Caco-2 (cell line): ENCODE data around the gene TUBAL3. TPM values are rescaled to one million over a fixed set of nuclear protein-coding genes. Genes with fewer than 3 reads are reported as not detected.

ENCODE experiments used
- BruUV-seq: library from RNA; stranded (reverse); fragments of 400-500 nt; replicated peaks from 2 replicates; lab custom pipeline; 2021; lab: Mats Ljungman, UMichigan
- CTCF ChIA-PET: fragments of 300-600 bp; sonication (Branson Sonifier 250); formaldehyde crosslinking; loops from one replicate; lab custom pipeline; 2022; ENCODE audit warnings: antibody characterized with exemption; lab: Charles Lee
- POLR2A ChIA-PET: fragments of 300-600 bp; sonication (Branson Sonifier 250); formaldehyde crosslinking; loops from one replicate; lab custom pipeline; 2022; ENCODE audit warnings: antibody characterized with exemption; lab: Charles Lee
- DNase-seq, 2 experiments: peaks; one replicate each; pipeline versions ENCODE4 v3.0.0 to v3.0.0-alpha.2; 2020 to 2022
- H3K27me3 ChIP-seq: replicated peaks from 2 replicates; pipeline ENCODE4 v1.6.0; 2011; ENCODE audit warnings: low read length; ENCODE audit not compliant: control insufficient read depth, insufficient read depth
- H3K36me3 ChIP-seq: 2 replicates; pipeline ENCODE4 v1.5.1; 2011; ENCODE audit warnings: low read length; ENCODE audit not compliant: control insufficient read depth, insufficient read depth
- H3K4me1 ChIP-seq: fragments of 250-450 bp; sonication (Bioruptor Pico); 2 replicates; pipeline ENCODE4 v1.5.1; 2020; ENCODE audit warnings: mild to moderate bottlenecking
- H3K4me3 ChIP-seq: 2 replicates; pipeline ENCODE4 v1.5.1; 2011; ENCODE audit warnings: low read depth, mild to moderate bottlenecking, control low read depth, low read length
- H3K9me3 ChIP-seq: fragments of 250-450 bp; sonication (Bioruptor Pico); 2 replicates; pipeline ENCODE4 v1.5.1; 2020; ENCODE audit warnings: mild to moderate bottlenecking, moderate library complexity
- H3K27ac Mint-ChIP-seq: one replicate; pipeline ENCODE4 v1.8.0; 2022; ENCODE audit warnings: mixed read lengths; ENCODE audit not compliant: unreplicated experiment
- H3K27me3 Mint-ChIP-seq: one replicate; pipeline ENCODE4 v1.8.0; 2022; ENCODE audit warnings: mixed read lengths; ENCODE audit not compliant: insufficient read depth, unreplicated experiment
- H3K36me3 Mint-ChIP-seq: one replicate; pipeline ENCODE4 v1.8.0; 2022; ENCODE audit warnings: mild to moderate bottlenecking, mixed read lengths; ENCODE audit not compliant: insufficient read depth, unreplicated experiment
- H3K4me1 Mint-ChIP-seq: one replicate; pipeline ENCODE4 v1.8.0; 2022; ENCODE audit warnings: low read depth, mixed read lengths; ENCODE audit not compliant: unreplicated experiment
- H3K4me3 Mint-ChIP-seq: one replicate; pipeline ENCODE4 v1.8.0; 2022; ENCODE audit warnings: mild to moderate bottlenecking, moderate library complexity, mixed read lengths; ENCODE audit not compliant: unreplicated experiment
- H3K9me3 Mint-ChIP-seq: one replicate; pipeline ENCODE4 v1.8.0; 2022; ENCODE audit warnings: mixed read lengths; ENCODE audit not compliant: unreplicated experiment
- intact Hi-C: fragments of 100-400 bp; cut with micrococcal nuclease; formaldehyde crosslinking; loops from one replicate; pipeline ENCODE4 v1.10.0; 2022; ENCODE audit not compliant: unreplicated experiment
- total RNA-seq: library from RNA; stranded (reverse); gene quantifications from 2 replicates; pipeline ENCODE4 v1.2.3, GENCODE V29; 2022
- TF ChIP-seq, protein P1 (sequence below), 2 experiments: fragments of 200-600 bp in 1 of 2; IDR thresholded peaks; 1 replicate in 1 of 2; 2 replicates in 1 of 2; pipeline versions ENCODE4 v1.5.1 to v1.8.0; 2011 to 2022; ENCODE audit warnings: antibody characterized with exemption in 1 of 2, control low read depth in 1 of 2, inconsistent platforms in 1 of 2, low read depth in 1 of 2, low read length in 1 of 2, mild to moderate bottlenecking in 1 of 2, moderate library complexity in 1 of 2; ENCODE audit not compliant: insufficient read depth in 1 of 2, severe bottlenecking in 1 of 2, unreplicated experiment in 1 of 2

Gene TUBAL3
- total RNA-seq, 1 experiment from 2014 or later, result 0.39 TPM

DNA sequence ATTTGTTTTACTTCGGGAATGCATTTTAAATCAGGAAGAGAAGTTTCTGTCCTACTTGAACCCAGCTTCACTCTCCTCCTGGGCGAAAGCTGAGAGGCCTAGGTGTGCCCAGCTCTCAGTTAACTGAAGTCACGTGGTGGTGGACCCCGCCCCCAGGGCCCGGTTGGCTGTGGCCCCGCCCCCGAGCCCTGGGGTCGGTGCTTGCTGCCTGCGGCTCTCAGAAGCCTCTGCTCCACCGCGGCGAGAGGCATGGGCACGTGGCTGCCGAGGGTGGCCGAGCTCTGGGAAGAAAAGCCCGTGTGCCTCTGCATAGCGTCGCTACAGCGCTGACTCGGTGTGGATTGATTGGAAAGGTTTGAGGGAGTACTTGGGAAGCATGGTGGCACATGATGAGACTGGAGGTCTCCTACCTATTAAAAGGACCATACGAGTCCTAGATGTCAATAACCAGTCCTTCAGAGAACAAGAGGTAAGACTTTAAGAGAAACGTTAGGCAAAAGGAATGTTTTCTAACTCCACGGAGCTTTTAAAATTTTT is 41.8 kb upstream of the TUBAL3 start:
- POLR2A ChIA-PET, result interaction anchor here (0.5 to 1.5 kb wide), 28 partner anchors 10 to 1388 kb away, joined by 3 to 14 read pairs (median 5); partner anchors contain the start of genes CALML5, NET1 and TASOR2
- intact Hi-C loops, result loop anchor here (1.0 to 10.0 kb wide), 6 partner anchors 47 to 308 kb away; partner anchors contain the start of gene TASOR2
- no TSS peak for BruUV-seq
- peak overlapping the region; percentile 91 for H3K4me3 Mint-ChIP-seq
- CTCF ChIA-PET, result interaction anchor here (0.6 to 2.8 kb wide), 7 partner anchors 10 to 631 kb away, joined by 3 to 28 read pairs (median 5); no protein-coding TSS in a partner anchor
- Histone ChIP-seq H3K4me1 (peaks cover 27% of the 10 kb centered on the region), H3K36me3 (no peaks in the 10 kb centered on the region), H3K27me3 (no peaks in the 10 kb centered on the region), H3K4me3 (peak overlapping the region; percentile 96), H3K9me3 (no peaks in the 10 kb centered on the region)
- TF ChIP-seq, protein P1, sequence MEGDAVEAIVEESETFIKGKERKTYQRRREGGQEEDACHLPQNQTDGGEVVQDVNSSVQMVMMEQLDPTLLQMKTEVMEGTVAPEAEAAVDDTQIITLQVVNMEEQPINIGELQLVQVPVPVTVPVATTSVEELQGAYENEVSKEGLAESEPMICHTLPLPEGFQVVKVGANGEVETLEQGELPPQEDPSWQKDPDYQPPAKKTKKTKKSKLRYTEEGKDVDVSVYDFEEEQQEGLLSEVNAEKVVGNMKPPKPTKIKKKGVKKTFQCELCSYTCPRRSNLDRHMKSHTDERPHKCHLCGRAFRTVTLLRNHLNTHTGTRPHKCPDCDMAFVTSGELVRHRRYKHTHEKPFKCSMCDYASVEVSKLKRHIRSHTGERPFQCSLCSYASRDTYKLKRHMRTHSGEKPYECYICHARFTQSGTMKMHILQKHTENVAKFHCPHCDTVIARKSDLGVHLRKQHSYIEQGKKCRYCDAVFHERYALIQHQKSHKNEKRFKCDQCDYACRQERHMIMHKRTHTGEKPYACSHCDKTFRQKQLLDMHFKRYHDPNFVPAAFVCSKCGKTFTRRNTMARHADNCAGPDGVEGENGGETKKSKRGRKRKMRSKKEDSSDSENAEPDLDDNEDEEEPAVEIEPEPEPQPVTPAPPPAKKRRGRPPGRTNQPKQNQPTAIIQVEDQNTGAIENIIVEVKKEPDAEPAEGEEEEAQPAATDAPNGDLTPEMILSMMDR (IDR thresholded peaks at IDR 0.05; ENCODE audit: insufficient read depth in 1 of 2, low read depth in 1 of 2, low read length in 1 of 2, severe bottlenecking in 1 of 2, unreplicated experiment in 1 of 2), result peak in 1 of 2 experiments; percentile 6
- peaks cover 18% of the 10 kb centered on the region for H3K36me3 Mint-ChIP-seq
- no peaks in the 10 kb centered on the region for H3K27me3 Mint-ChIP-seq
- DNase-seq, result peak; percentile 94 to 98
- peak overlapping the region; percentile 82 for H3K27ac Mint-ChIP-seq
- H3K4me1 Mint-ChIP-seq, result peaks cover 13% of the 10 kb centered on the region
- H3K9me3 Mint-ChIP-seq, result no peaks in the 10 kb centered on the region

DNA sequence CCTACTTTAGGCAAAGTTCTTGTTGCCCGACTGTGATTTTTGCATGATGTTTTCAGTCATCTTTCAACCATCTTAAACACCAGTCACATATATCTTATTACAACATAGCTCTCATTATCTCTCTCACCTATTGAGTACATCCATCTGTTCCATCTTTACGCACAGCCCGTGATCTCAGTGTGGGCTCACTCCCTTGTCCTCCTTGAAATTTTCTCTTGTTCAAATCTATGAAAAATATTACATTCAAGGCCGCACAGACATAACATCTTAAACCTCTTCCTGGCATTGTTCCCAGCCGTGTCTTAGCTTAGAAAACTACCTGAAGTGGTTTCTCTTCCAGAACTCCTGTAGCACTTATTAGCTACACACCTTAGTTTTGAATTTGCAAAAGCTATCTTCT is 40.4 kb upstream of the TUBAL3 start:
- Histone ChIP-seq H3K36me3 (no peaks in the 10 kb centered on the region; the same call in 1 of the 2 replicates), H3K27me3 (no peaks in the 10 kb centered on the region), H3K4me3 (no peak overlapping the region), H3K9me3 (no peaks in the 10 kb centered on the region), H3K4me1 (peaks cover 23% of the 10 kb centered on the region)
- no peaks in the 10 kb centered on the region for H3K9me3 Mint-ChIP-seq
- TF ChIP-seq, protein P1 (IDR thresholded peaks at IDR 0.05; ENCODE audit: insufficient read depth in 1 of 2, low read depth in 1 of 2, low read length in 1 of 2, severe bottlenecking in 1 of 2, unreplicated experiment in 1 of 2), result no peak
- no TSS peak for BruUV-seq
- no peak overlapping the region for H3K27ac Mint-ChIP-seq
- H3K36me3 Mint-ChIP-seq, result peaks cover 11% of the 10 kb centered on the region
- POLR2A ChIA-PET, result no interaction called here
- H3K4me3 Mint-ChIP-seq, result no peak overlapping the region
- CTCF ChIA-PET, result interaction anchor here (0.5 kb wide), 1 partner anchor 10 kb away, joined by 4 read pairs; no protein-coding TSS in a partner anchor
- DNase-seq, result no peak
- H3K4me1 Mint-ChIP-seq, result peaks cover 6% of the 10 kb centered on the region
- H3K27me3 Mint-ChIP-seq, result no peaks in the 10 kb centered on the region
- intact Hi-C loops, result loop anchor here (10.0 kb wide), 1 partner anchor 310 kb away; no protein-coding TSS in a partner anchor

DNA sequence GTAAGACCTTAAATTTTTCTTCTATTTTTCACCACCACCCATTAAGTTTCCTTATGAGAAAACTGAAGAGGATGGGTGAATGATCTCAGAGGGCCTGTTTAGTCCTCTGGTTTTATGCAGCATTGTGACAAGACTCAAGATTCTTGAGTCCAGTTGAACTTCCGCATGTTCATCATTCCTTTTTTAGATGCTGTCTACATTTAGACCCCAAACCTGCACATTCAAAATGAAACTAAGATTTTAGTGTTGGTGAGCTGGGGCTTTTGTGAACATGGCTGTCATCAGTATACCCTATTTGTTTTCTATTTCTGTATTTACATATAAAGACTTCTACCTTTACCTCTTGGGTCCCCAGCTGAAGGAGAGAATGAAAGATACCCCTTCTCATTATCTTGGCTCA is 38.8 kb upstream of the TUBAL3 start:
- H3K4me1 ChIP-seq, result peaks cover 10% of the 10 kb centered on the region
- H3K9me3 ChIP-seq, result no peaks in the 10 kb centered on the region
- H3K36me3 ChIP-seq, result no peaks in the 10 kb centered on the region; the same call in 1 of the 2 replicates
- POLR2A ChIA-PET, result no interaction called here
- H3K4me3 Mint-ChIP-seq, result no peak overlapping the region
- no peak for DNase-seq
- BruUV-seq, result no TSS peak
- TF ChIP-seq, protein P1 (IDR thresholded peaks at IDR 0.05; ENCODE audit: insufficient read depth in 1 of 2, low read depth in 1 of 2, low read length in 1 of 2, severe bottlenecking in 1 of 2, unreplicated experiment in 1 of 2), result no peak
- H3K27me3 ChIP-seq, result no peaks in the 10 kb centered on the region
- no peaks in the 10 kb centered on the region for H3K27me3 Mint-ChIP-seq
- H3K4me3 ChIP-seq, result no peak overlapping the region
- intact Hi-C loops, result loop anchor here (10.0 kb wide), 1 partner anchor 311 kb away; no protein-coding TSS in a partner anchor
- H3K36me3 Mint-ChIP-seq, result peaks cover 26% of the 10 kb centered on the region
- no peaks in the 10 kb centered on the region for H3K9me3 Mint-ChIP-seq
- peaks cover 6% of the 10 kb centered on the region for H3K4me1 Mint-ChIP-seq
- no peak overlapping the region for H3K27ac Mint-ChIP-seq
- CTCF ChIA-PET, result interaction anchor here (3.6 kb wide), 1 partner anchor 180 kb away, joined by 46 read pairs; no protein-coding TSS in a partner anchor
